ENCODE data around the gene TBC1D14. TPM values are rescaled to one million over a fixed set of nuclear protein-coding genes. Genes with fewer than 3 reads are reported as not detected.
A peak's percentile ranks its signal among the peaks of the same experiment; 100 is the strongest.

TBC1D14 gene
- polyA plus RNA-seq, 2 donors, result 13.4 to 23.2 TPM

DNA sequence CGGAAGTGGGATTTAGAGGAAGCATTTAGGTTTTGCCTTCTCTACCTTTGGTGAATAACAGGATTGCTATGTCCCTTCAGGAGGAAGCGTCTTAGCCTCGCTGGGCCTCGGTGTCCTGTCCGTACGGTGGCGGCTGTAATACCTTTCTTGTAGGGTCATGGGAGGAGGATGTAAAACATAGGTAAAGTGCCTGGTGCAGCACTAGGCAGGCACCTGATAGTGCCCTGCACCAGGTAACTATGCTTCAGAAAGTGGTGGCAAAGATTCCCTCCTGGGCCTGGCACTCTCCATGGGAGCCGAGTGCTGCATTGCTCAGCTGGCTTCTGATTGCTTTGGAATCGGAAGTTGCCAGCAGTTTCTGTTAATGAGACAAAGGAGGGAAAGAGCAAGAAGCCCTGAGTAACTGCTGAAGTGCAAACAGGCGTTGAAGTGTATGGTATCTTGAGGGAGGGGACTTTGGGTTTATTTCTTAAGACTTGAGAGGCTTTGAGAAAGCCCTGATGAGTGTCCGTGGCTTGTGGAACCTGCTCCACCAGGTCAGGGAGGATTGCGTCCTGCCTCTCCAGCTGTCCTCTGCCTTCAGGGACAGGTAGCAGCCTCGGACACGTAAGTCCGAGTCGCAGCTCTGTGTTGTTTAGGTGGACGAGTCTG lies 45.8 kb downstream of the TBC1D14 start:
- no peaks in the 10 kb centered on the region for H3K9me3 ChIP-seq (ENCODE audit: control insufficient read depth in 2 of 2, insufficient read depth in 1 of 2, low read depth in 1 of 2, low read length in 1 of 2)
- no peaks in the 10 kb centered on the region for H3K27me3 ChIP-seq (ENCODE audit: control insufficient read depth in 1 of 2, insufficient read depth in 2 of 2, low read length in 2 of 2)
- 60 to 68% methylated on average over 17 of the region's 17 CpGs for WGBS, 2 donors
- H3K4me1 ChIP-seq (ENCODE audit: control insufficient read depth in 2 of 2, insufficient read depth in 2 of 2, low read length in 1 of 2), result peaks cover 0 to 9% of the 10 kb centered on the region in 2 donors
- H3K4me3 ChIP-seq (ENCODE audit: low read depth in 1 of 2, low read length in 2 of 2), result peak overlapping the region in 1 of 2 donors; percentile 14
- no peaks in the 10 kb centered on the region for H3K36me3 ChIP-seq (ENCODE audit: control insufficient read depth in 2 of 2, insufficient read depth in 2 of 2, low read length in 1 of 2)
- H3K27ac ChIP-seq (ENCODE audit: low read depth in 2 of 2, low read length in 1 of 2), result peak overlapping the region; percentile 73 to 90

DNA sequence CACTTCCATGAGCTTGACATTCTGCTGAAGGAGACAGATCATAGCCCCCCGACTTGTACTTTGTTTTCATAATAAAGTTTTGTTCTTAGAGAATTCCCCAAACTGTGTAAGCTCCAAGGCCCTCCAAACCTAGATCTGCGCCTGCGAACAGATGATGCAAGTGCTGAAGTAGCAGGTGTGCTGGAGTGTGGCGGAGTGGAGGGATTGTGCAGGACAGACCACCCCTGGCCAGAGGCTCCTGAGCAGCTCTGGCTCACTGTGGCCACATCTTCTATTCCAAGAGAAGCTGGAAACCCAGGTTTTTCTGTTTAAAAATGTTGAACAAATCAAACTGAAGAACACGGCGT lies 46.4 kb downstream of the TBC1D14 start:
- no peaks in the 10 kb centered on the region for H3K27me3 ChIP-seq (ENCODE audit: control insufficient read depth in 1 of 2, insufficient read depth in 2 of 2, low read length in 2 of 2)
- peak overlapping the region in 1 of 2 donors; percentile 51 for H3K27ac ChIP-seq (ENCODE audit: low read depth in 2 of 2, low read length in 1 of 2)
- 96% methylated on average over 6 of the region's 6 CpGs for WGBS, 2 donors
- H3K36me3 ChIP-seq (ENCODE audit: control insufficient read depth in 2 of 2, insufficient read depth in 2 of 2, low read length in 1 of 2), result no peaks in the 10 kb centered on the region
- peaks cover 0 to 9% of the 10 kb centered on the region in 2 donors for H3K4me1 ChIP-seq (ENCODE audit: control insufficient read depth in 2 of 2, insufficient read depth in 2 of 2, low read length in 1 of 2)
- H3K4me3 ChIP-seq (ENCODE audit: low read depth in 1 of 2, low read length in 2 of 2), result no peak overlapping the region
- no peaks in the 10 kb centered on the region for H3K9me3 ChIP-seq (ENCODE audit: control insufficient read depth in 2 of 2, insufficient read depth in 1 of 2, low read depth in 1 of 2, low read length in 1 of 2)

GRCh38 chr4:6956434-6957147 lies 47.0 kb downstream of the TBC1D14 start:
- Histone ChIP-seq H3K4me3 (ENCODE audit: low read depth in 1 of 2, low read length in 2 of 2) (no peak overlapping the region), H3K9me3 (ENCODE audit: control insufficient read depth in 2 of 2, insufficient read depth in 1 of 2, low read depth in 1 of 2, low read length in 1 of 2) (no peaks in the 10 kb centered on the region), H3K4me1 (ENCODE audit: control insufficient read depth in 2 of 2, insufficient read depth in 2 of 2, low read length in 1 of 2) (peaks cover 0 to 9% of the 10 kb centered on the region in 2 donors), H3K27me3 (ENCODE audit: control insufficient read depth in 1 of 2, insufficient read depth in 2 of 2, low read length in 2 of 2) (no peaks in the 10 kb centered on the region), H3K36me3 (ENCODE audit: control insufficient read depth in 2 of 2, insufficient read depth in 2 of 2, low read length in 1 of 2) (peaks cover 0 to 2% of the 10 kb centered on the region in 2 donors), H3K27ac (ENCODE audit: low read depth in 2 of 2, low read length in 1 of 2) (no peak overlapping the region)
- WGBS, 2 donors, result 89 to 92% methylated on average over 24 of the region's 24 CpGs

DNA sequence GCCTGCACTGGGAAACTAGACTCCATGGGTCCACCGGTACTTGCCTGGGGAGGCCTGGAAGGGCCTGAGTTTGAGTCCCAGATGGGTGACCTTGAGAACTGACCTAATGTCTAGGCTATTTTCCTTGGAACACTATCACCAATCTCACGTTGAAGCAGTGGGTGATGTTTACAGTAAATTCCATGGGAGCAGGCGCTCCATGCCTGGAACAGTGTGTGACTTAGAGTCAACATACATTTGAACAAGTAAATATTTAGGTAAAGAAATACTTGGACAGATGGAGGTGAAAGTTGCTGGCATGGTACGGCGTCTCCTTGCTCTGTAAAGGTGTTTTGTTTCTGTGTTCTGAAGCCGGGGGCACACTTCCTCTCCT lies 47.5 kb downstream of the TBC1D14 start:
- 67 to 78% methylated on average over 6 of the region's 6 CpGs for WGBS, 2 donors
- no peaks in the 10 kb centered on the region for H3K27me3 ChIP-seq (ENCODE audit: control insufficient read depth in 1 of 2, insufficient read depth in 2 of 2, low read length in 2 of 2)
- peaks cover 0 to 2% of the 10 kb centered on the region in 2 donors for H3K36me3 ChIP-seq (ENCODE audit: control insufficient read depth in 2 of 2, insufficient read depth in 2 of 2, low read length in 1 of 2)
- H3K4me1 ChIP-seq (ENCODE audit: control insufficient read depth in 2 of 2, insufficient read depth in 2 of 2, low read length in 1 of 2), result peaks cover 0 to 9% of the 10 kb centered on the region in 2 donors
- H3K4me3 ChIP-seq (ENCODE audit: low read depth in 1 of 2, low read length in 2 of 2), result no peak overlapping the region
- H3K9me3 ChIP-seq (ENCODE audit: control insufficient read depth in 2 of 2, insufficient read depth in 1 of 2, low read depth in 1 of 2, low read length in 1 of 2), result no peaks in the 10 kb centered on the region
- no peak overlapping the region for H3K27ac ChIP-seq (ENCODE audit: low read depth in 2 of 2, low read length in 1 of 2)

GRCh38 chr4:6957994-6958393 lies 48.4 kb downstream of the TBC1D14 start:
- 92 to 95% methylated on average over 5 of the region's 5 CpGs for WGBS, 2 donors
- Histone ChIP-seq H3K36me3 (ENCODE audit: control insufficient read depth in 2 of 2, insufficient read depth in 2 of 2, low read length in 1 of 2) (peaks cover 0 to 2% of the 10 kb centered on the region in 2 donors), H3K4me1 (ENCODE audit: control insufficient read depth in 2 of 2, insufficient read depth in 2 of 2, low read length in 1 of 2) (peaks cover 3 to 9% of the 10 kb centered on the region in 2 donors), H3K27me3 (ENCODE audit: control insufficient read depth in 1 of 2, insufficient read depth in 2 of 2, low read length in 2 of 2) (no peaks in the 10 kb centered on the region), H3K4me3 (ENCODE audit: low read depth in 1 of 2, low read length in 2 of 2) (no peak overlapping the region), H3K27ac (ENCODE audit: low read depth in 2 of 2, low read length in 1 of 2) (no peak overlapping the region), H3K9me3 (ENCODE audit: control insufficient read depth in 2 of 2, insufficient read depth in 1 of 2, low read depth in 1 of 2, low read length in 1 of 2) (no peaks in the 10 kb centered on the region)

- 81 to 92% methylated on average over 5 of the region's 5 CpGs for WGBS, 2 donors
- Histone ChIP-seq H3K27ac (ENCODE audit: low read depth in 2 of 2, low read length in 1 of 2) (no peak overlapping the region), H3K27me3 (ENCODE audit: control insufficient read depth in 1 of 2, insufficient read depth in 2 of 2, low read length in 2 of 2) (no peaks in the 10 kb centered on the region), H3K36me3 (ENCODE audit: control insufficient read depth in 2 of 2, insufficient read depth in 2 of 2, low read length in 1 of 2) (peaks cover 0 to 2% of the 10 kb centered on the region in 2 donors), H3K4me3 (ENCODE audit: low read depth in 1 of 2, low read length in 2 of 2) (no peak overlapping the region), H3K9me3 (ENCODE audit: control insufficient read depth in 2 of 2, insufficient read depth in 1 of 2, low read depth in 1 of 2, low read length in 1 of 2) (no peaks in the 10 kb centered on the region), H3K4me1 (ENCODE audit: control insufficient read depth in 2 of 2, insufficient read depth in 2 of 2, low read length in 1 of 2) (peaks cover 4% of the 10 kb centered on the region in 2 donors)
These were observed 49.6 kb downstream of the TBC1D14 start for GRCh38 chr4:6959261-6959660.

- Histone ChIP-seq H3K27me3 (ENCODE audit: control insufficient read depth in 1 of 2, insufficient read depth in 2 of 2, low read length in 2 of 2) (no peaks in the 10 kb centered on the region), H3K9me3 (ENCODE audit: control insufficient read depth in 2 of 2, insufficient read depth in 1 of 2, low read depth in 1 of 2, low read length in 1 of 2) (no peaks in the 10 kb centered on the region), H3K4me1 (ENCODE audit: control insufficient read depth in 2 of 2, insufficient read depth in 2 of 2, low read length in 1 of 2) (peaks cover 2 to 4% of the 10 kb centered on the region in 2 donors), H3K36me3 (ENCODE audit: control insufficient read depth in 2 of 2, insufficient read depth in 2 of 2, low read length in 1 of 2) (peaks cover 0 to 2% of the 10 kb centered on the region in 2 donors), H3K27ac (ENCODE audit: low read depth in 2 of 2, low read length in 1 of 2) (no peak overlapping the region), H3K4me3 (ENCODE audit: low read depth in 1 of 2, low read length in 2 of 2) (no peak overlapping the region)
- 82 to 90% methylated on average over 4 of the region's 4 CpGs for WGBS, 2 donors
These were observed 50.5 kb downstream of the TBC1D14 start for GRCh38 chr4:6960154-6960553.

- Histone ChIP-seq H3K4me1 (ENCODE audit: control insufficient read depth in 2 of 2, insufficient read depth in 2 of 2, low read length in 1 of 2) (peaks cover 0 to 4% of the 10 kb centered on the region in 2 donors), H3K36me3 (ENCODE audit: control insufficient read depth in 2 of 2, insufficient read depth in 2 of 2, low read length in 1 of 2) (peaks cover 0 to 2% of the 10 kb centered on the region in 2 donors), H3K27ac (ENCODE audit: low read depth in 2 of 2, low read length in 1 of 2) (no peak overlapping the region), H3K4me3 (ENCODE audit: low read depth in 1 of 2, low read length in 2 of 2) (no peak overlapping the region), H3K9me3 (ENCODE audit: control insufficient read depth in 2 of 2, insufficient read depth in 1 of 2, low read depth in 1 of 2, low read length in 1 of 2) (no peaks in the 10 kb centered on the region), H3K27me3 (ENCODE audit: control insufficient read depth in 1 of 2, insufficient read depth in 2 of 2, low read length in 2 of 2) (no peaks in the 10 kb centered on the region)
- 91 to 93% methylated on average over 20 of the region's 20 CpGs for WGBS, 2 donors
These were observed 51.2 kb downstream of the TBC1D14 start for GRCh38 chr4:6960628-6961412.

DNA sequence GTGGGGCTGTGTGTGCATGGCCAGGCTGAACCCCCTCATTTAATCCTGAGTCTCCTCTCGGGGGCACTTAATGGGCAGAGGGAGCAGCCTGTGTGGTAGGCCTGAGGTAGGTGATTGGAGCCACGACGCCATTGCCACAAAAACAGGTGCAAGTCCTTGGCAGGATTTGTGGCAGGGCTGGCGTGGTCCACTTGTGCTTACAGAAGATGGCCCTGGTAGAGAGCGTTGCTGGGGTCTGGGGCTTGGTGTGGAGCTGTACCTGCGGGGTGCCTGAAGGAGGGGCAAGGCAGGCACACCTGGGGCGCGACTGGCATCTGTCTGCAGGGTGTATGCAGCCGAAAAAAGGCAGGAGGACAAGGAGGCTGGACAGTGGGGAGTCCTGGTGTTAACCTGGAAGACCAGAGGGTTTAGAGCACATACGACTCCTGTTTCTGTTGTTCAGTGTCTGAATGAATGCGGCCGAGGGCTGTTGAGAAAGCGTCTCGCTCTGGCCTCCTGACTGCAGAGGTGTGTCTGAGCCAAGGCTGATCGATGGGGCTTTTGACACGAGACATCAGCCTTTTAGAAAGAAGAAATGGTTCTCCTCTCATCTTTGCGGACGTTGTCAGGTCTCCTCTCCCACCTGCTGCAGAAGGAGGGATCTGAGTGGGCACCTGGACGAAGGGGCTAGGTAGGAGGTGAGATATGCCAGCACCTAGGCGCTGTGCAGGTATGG lies 52.0 kb downstream of the TBC1D14 start:
- 84 to 95% methylated on average over 20 of the region's 20 CpGs for WGBS, 2 donors
- peaks cover 0 to 4% of the 10 kb centered on the region in 2 donors for H3K4me1 ChIP-seq (ENCODE audit: control insufficient read depth in 2 of 2, insufficient read depth in 2 of 2, low read length in 1 of 2)
- H3K36me3 ChIP-seq (ENCODE audit: control insufficient read depth in 2 of 2, insufficient read depth in 2 of 2, low read length in 1 of 2), result peaks cover 0 to 2% of the 10 kb centered on the region in 2 donors
- H3K27me3 ChIP-seq (ENCODE audit: control insufficient read depth in 1 of 2, insufficient read depth in 2 of 2, low read length in 2 of 2), result no peaks in the 10 kb centered on the region
- H3K4me3 ChIP-seq (ENCODE audit: low read depth in 1 of 2, low read length in 2 of 2), result no peak overlapping the region
- H3K9me3 ChIP-seq (ENCODE audit: control insufficient read depth in 2 of 2, insufficient read depth in 1 of 2, low read depth in 1 of 2, low read length in 1 of 2), result no peaks in the 10 kb centered on the region
- H3K27ac ChIP-seq (ENCODE audit: low read depth in 2 of 2, low read length in 1 of 2), result no peak overlapping the region

All from esophagus (tissue), 2 donors.